SU-DHL-6 (cell line): ENCODE results near the gene ADAMTS7.
"Not testable (repeated sequence)": the region's sequence is repeated elsewhere in the genome, so short reads cannot be mapped to it uniquely, and the experiment has no call there.

Experiments used
- H2AFZ ChIP-seq: fragments of 200-600 bp; sonication (generic); 2 replicates; pipeline ENCODE4 v1.6.1; 2014; ENCODE audit warnings: low read depth, mild to moderate bottlenecking, moderate library complexity, mixed read lengths, antibody characterized with exemption, low read length; ENCODE audit not compliant: severe bottlenecking
- H3F3A ChIP-seq: fragments of 200-600 bp; shearing (Covaris generic); 2 replicates; pipeline ENCODE4 v1.6.0; 2016; ENCODE audit warnings: antibody characterized with exemption, mild to moderate bottlenecking; ENCODE audit not compliant: insufficient read depth
- H3K27ac ChIP-seq: fragments of 200-600 bp; sonication (generic); 2 replicates; pipeline ENCODE4 v1.5.1; 2016; ENCODE audit warnings: low read depth, mild to moderate bottlenecking, low read length, moderate library complexity, mixed read lengths
- H3K27me3 ChIP-seq: fragments of 200-600 bp; sonication (generic), shearing (Covaris generic); 2 replicates; pipeline ENCODE4 v1.6.0; 2014; ENCODE audit warnings: mild to moderate bottlenecking, low read length
- H3K36me3 ChIP-seq: fragments of 200-600 bp; sonication (generic); 2 replicates; pipeline ENCODE4 v1.6.1; 2014; ENCODE audit warnings: mild to moderate bottlenecking, low read length, mixed read lengths
- H3K4me2 ChIP-seq: fragments of 300-600, 200-600 bp; shearing (Covaris generic), sonication (generic); 2 replicates; pipeline ENCODE4 v1.6.0; 2014; ENCODE audit warnings: low read length, low read depth, mild to moderate bottlenecking; ENCODE audit not compliant: poor library complexity, severe bottlenecking
- H3K4me3 ChIP-seq: fragments of 200-600 bp; sonication (generic); 2 replicates; pipeline ENCODE4 v1.5.1; 2014; ENCODE audit warnings: antibody characterized with exemption, low read length, mild to moderate bottlenecking, mixed read lengths; ENCODE audit not compliant: insufficient read depth, poor library complexity, severe bottlenecking
- H3K79me2 ChIP-seq: fragments of 200-600 bp; sonication (generic); 2 replicates; pipeline ENCODE4 v1.6.1; 2014; ENCODE audit warnings: mild to moderate bottlenecking, low read length, moderate library complexity; ENCODE audit not compliant: insufficient read depth
- H3K9ac ChIP-seq: fragments of 200-600 bp; sonication (generic); 2 replicates; pipeline ENCODE4 v1.7.0; 2014; ENCODE audit warnings: mild to moderate bottlenecking, low read length
- H3K9me2 ChIP-seq: fragments of 200-600 bp; sonication (generic); replicated peaks from 2 replicates; pipeline ENCODE4 v1.6.1; 2014; ENCODE audit warnings: low read length; ENCODE audit not compliant: insufficient read depth
- H3K9me3 ChIP-seq: fragments of 200-600 bp; sonication (generic); 2 replicates; pipeline ENCODE4 v1.6.1; 2014; ENCODE audit warnings: low read length, mixed read lengths; ENCODE audit not compliant: insufficient read depth
- H4K20me1 ChIP-seq: fragments of 200-600 bp; sonication (generic); 2 replicates; pipeline ENCODE4 v1.6.1; 2014; ENCODE audit warnings: low read depth, mild to moderate bottlenecking, antibody characterized with exemption, low read length, moderate library complexity, mixed read lengths
- EZH2phosphoT487 ChIP-seq: fragments of 200-600 bp; sonication (generic), shearing (Covaris generic); conservative IDR thresholded peaks from 2 replicates; pipeline ENCODE4 v1.6.1; 2018; ENCODE audit warnings: mild to moderate bottlenecking, antibody characterized with exemption, low read length, moderate library complexity, mixed read lengths
- TF ChIP-seq, protein P1 (sequence below): fragments of 200-600 bp; sonication (generic); IDR thresholded peaks from one replicate; pipeline ENCODE4 v1.5.1; 2017; ENCODE audit warnings: antibody characterized with exemption, mild to moderate bottlenecking, low read length, moderate library complexity; ENCODE audit not compliant: insufficient read depth, poor library complexity, severe bottlenecking

Gene ADAMTS7

DNA sequence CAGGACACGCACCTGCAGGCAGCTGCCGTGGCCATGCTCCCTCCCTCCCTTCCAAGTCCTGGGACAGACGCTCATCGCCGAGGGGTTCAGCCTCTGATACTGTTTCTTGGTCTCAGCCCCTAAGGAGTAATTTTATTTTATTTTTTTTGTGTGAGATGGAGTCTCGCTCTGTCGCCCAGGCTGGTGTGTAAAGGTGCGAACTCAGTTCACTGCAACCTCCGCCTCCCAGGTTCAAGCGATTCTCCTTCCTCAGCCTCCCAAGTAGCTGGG lies 53.7 kb downstream of the ADAMTS7 start:
- TF ChIP-seq EZH2phosphoT487, result no peak
- TF ChIP-seq, protein P1, sequence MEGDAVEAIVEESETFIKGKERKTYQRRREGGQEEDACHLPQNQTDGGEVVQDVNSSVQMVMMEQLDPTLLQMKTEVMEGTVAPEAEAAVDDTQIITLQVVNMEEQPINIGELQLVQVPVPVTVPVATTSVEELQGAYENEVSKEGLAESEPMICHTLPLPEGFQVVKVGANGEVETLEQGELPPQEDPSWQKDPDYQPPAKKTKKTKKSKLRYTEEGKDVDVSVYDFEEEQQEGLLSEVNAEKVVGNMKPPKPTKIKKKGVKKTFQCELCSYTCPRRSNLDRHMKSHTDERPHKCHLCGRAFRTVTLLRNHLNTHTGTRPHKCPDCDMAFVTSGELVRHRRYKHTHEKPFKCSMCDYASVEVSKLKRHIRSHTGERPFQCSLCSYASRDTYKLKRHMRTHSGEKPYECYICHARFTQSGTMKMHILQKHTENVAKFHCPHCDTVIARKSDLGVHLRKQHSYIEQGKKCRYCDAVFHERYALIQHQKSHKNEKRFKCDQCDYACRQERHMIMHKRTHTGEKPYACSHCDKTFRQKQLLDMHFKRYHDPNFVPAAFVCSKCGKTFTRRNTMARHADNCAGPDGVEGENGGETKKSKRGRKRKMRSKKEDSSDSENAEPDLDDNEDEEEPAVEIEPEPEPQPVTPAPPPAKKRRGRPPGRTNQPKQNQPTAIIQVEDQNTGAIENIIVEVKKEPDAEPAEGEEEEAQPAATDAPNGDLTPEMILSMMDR, result no peak
- peaks cover 10% of the 10 kb centered on the region for H3F3A ChIP-seq
- H3K4me3 ChIP-seq, result no peak overlapping the region
- H3K4me2 ChIP-seq, result peak overlapping the region; percentile 54
- H3K9ac ChIP-seq, result peak overlapping the region; percentile 42
- peak overlapping the region; percentile 89 for H3K27ac ChIP-seq
- H3K9me3 ChIP-seq, result no peaks in the 10 kb centered on the region
- H3K79me2 ChIP-seq, result no peaks in the 10 kb centered on the region
- no peaks in the 10 kb centered on the region for H3K27me3 ChIP-seq
- peak overlapping the region; percentile 57 for H2AFZ ChIP-seq
- no peaks in the 10 kb centered on the region for H3K9me2 ChIP-seq
- H3K36me3 ChIP-seq, result no peaks in the 10 kb centered on the region
- no peaks in the 10 kb centered on the region for H4K20me1 ChIP-seq

DNA sequence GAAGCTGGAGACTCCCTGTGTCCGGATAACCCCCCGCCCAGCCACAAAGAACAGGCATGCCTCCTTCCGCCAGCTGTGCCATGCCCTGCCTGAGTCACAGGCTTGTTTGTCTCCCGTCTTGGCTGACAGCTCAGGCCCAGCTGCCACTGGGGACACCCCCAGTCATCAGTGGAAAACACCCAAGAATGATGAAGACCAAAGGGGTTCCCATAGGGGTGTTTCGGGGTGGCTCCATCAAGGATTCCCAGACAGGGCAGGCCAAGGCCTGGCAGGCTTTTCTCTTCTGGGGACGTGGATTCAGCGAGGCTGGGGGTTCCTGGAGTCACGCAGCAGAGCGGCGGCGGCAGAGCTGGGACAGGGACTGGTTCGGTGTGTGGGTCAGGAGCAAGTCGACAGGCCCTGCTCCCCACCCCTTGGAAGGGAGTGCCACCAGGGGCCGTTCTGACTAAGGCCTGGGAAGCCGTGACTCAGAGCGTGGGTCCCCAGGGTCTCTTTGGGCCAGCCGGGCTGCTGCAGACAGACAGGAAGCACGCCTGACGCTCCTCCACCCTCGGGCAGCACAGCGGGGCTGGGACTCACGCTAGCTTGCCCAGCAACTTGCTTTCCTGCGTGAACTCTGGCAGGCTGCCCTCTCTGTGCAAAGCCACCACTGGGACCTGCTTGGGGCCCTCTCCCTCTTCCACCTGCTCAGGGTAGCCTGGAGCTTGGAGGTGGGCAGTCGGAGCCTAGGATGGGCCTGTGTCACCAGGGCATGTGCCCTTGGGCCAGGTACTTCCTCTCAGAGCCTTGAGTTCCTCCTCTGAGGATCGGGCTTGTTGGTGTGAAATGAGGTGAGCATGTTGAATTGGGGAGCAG lies 54.3 kb downstream of the ADAMTS7 start:
- not testable (repeated sequence) for H3K9me2 ChIP-seq, H3K36me3 ChIP-seq, H3F3A ChIP-seq, H3K9me3 ChIP-seq, H4K20me1 ChIP-seq, H3K4me3 ChIP-seq, H3K79me2 ChIP-seq, H3K27me3 ChIP-seq
- Histone ChIP-seq H3K4me2 (peak overlapping the region; percentile 54), H3K9ac (peak overlapping the region; percentile 42), H3K27ac (peak overlapping the region; percentile 89), H2AFZ (peak overlapping the region; percentile 57)

DNA sequence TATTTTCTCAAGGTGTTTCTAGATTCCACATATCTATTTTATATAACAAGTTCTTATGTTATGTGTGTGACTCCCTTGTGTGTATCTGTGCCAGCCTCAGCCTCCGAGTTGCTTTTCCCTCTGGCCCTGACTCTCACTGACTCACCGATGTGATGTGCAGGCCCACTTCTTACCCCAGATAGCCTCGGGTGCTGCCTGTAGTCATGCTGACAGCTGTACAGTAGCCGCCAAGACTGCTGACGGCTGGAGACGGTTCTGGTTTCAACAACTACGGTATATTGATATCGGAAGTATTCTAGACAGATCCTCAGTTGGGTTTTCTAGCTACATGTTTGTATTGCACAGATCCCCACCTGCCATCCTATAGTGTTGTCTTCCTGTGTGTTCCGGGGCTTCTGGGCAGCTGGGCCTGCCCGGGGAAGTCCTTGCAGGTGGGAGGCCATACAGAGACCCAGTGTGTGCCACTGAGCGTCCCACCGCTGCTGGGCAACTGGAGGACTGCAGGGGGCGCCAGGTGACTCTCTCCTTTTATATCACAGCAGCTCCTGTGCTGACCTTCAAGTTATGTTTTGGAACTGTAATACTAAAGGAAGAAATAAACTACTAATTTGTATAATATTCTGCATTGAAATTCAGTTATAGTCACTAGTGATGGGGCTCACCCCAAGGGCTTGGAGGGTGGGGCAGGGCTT lies 55.2 kb downstream of the ADAMTS7 start:
- not testable (repeated sequence) for H2AFZ ChIP-seq, H3K9me2 ChIP-seq, H3K4me2 ChIP-seq, H3F3A ChIP-seq, H3K9me3 ChIP-seq, H3K36me3 ChIP-seq, H3K27me3 ChIP-seq, H3K4me3 ChIP-seq, H4K20me1 ChIP-seq, H3K9ac ChIP-seq, H3K79me2 ChIP-seq
- TF ChIP-seq, protein P1, result peak; percentile 36
- peak overlapping the region; percentile 89 for H3K27ac ChIP-seq

DNA sequence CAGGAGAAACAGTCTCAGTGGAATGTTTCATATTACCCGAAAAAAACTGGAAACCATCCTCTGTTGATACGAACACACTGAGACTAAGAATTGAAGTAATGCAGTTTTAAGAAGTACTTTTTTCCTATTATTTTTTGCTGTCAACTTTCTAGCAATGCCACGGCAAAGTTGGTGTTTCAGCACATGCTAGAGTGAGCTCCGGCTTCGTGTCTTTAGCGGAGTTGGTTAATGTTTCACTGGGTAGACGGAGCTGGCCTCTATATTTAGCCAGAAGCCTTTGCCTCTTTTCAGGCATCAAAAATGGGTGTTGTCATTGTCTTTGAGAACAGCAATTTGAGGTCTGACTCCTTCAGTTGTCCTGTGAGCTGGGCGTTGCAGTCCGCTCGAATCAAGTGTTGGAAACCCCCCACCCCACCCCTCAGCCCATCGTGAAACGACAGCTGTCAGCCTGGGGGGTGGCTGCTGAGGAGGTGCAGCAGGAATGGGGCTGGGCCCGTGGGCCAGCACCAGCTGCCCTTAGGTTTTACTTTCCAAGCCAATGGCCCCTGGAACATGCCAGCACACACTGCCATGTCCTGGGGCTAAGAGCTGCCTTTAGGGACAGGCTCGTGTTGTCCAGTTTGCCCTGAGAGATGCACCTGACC lies 56.5 kb downstream of the ADAMTS7 start:
- not testable (repeated sequence) for H3K4me3 ChIP-seq, H3K27me3 ChIP-seq, H2AFZ ChIP-seq, H3K27ac ChIP-seq, H3K9me2 ChIP-seq, H3K4me2 ChIP-seq, H4K20me1 ChIP-seq, H3K36me3 ChIP-seq, H3K9me3 ChIP-seq, H3K79me2 ChIP-seq, H3K9ac ChIP-seq, H3F3A ChIP-seq

DNA sequence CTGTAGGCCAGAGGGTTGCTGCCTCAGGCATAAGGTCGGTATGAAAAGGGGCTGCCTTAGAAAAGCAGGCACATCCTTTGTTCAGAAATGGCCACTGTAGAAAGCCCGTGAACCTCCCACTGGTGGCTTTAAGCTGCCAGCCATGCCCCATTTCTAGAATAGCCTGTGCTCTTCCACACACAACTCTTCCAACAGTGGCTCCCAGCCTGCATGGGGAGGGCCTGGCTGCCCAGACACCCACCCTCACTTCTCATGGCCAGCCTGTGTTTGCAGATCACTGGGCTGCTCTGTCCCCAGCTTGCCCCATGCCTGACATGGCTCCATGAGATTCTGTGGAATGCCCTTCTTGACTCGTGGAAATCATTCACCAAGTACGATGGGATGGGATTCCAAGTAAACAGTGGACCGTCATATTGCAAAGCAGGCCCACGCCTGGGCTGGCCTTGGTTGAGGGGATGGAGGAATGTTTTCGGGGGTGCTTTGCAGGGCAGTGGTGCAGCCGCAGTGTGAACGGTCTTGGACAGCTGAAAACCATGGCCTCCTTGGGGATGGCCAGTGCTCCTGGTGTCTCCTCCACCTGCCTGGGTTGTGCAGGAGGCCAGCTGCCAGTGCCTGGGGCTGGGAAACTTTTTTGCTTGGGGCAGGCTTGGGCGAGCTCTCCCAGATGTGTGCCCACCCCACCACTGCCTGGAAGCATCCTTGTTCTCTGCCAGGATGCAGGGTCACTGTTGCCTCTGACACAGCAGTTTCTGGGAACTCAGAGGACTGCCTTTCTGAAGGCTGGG lies 57.3 kb downstream of the ADAMTS7 start:
- H3K27ac ChIP-seq, H3K79me2 ChIP-seq, H3F3A ChIP-seq, H3K9ac ChIP-seq, H2AFZ ChIP-seq, H3K9me2 ChIP-seq, H3K4me2 ChIP-seq, H4K20me1 ChIP-seq, H3K9me3 ChIP-seq, H3K4me3 ChIP-seq, H3K36me3 ChIP-seq, H3K27me3 ChIP-seq: not testable (repeated sequence)

DNA sequence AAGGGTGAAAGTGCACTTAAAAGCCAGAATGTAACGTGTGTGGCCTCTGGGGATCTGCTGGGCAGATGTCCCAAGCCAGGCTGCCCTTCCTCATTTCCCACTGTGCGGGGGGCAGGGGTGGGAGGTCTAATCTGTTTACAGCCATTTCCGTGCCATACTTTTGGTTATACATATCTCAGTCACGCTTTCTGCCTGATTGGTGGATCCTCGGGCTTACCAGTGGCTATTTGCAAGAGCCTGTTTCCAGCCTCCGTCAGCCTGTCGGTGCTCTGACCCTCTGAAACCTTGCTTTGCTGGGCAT lies 58.0 kb downstream of the ADAMTS7 start:
- not testable (repeated sequence) for H3K9me2 ChIP-seq, H3K9ac ChIP-seq, H3K27ac ChIP-seq, H2AFZ ChIP-seq, H3F3A ChIP-seq, H3K9me3 ChIP-seq, H3K4me3 ChIP-seq, H3K79me2 ChIP-seq, H3K36me3 ChIP-seq, H4K20me1 ChIP-seq, H3K27me3 ChIP-seq, H3K4me2 ChIP-seq
